Psoas muscle (tissue), 8 donors: ENCODE data around the gene F11R. TPM values are rescaled to one million over a fixed set of nuclear protein-coding genes. Genes with fewer than 3 reads are reported as not detected.

Experiments
- ATAC-seq, 4 donors: fragments of 200-7000 bp; cut with Tn5 transposase; one replicate each; pipeline ENCODE4 v1.9.1; 2020; ENCODE audit warnings: moderate library complexity in 3 of 4, mild to moderate bottlenecking in 2 of 4
- DNase-seq, 2 donors: peaks; one replicate each; pipeline ENCODE4 v3.0.0-alpha.2; 2020
- H3K27ac ChIP-seq: fragments of 200-600 bp; one replicate; pipeline ENCODE4 v1.8.0; 2022
- H3K27me3 ChIP-seq, 3 donors: fragments of 200-600 bp in 1 of 3; one replicate each; pipeline versions ENCODE4 v1.6.1 to v1.8.0; 2013 to 2022; ENCODE audit warnings: low read length in 2 of 3, mild to moderate bottlenecking in 2 of 3, moderate library complexity in 1 of 3; ENCODE audit not compliant: insufficient read depth in 3 of 3
- H3K36me3 ChIP-seq, 2 donors: fragments of 200-600 bp in 1 of 2; one replicate each; pipeline versions ENCODE4 v1.6.1 to v1.8.0; 2013 to 2022; ENCODE audit warnings: low read depth in 1 of 2, mild to moderate bottlenecking in 1 of 2, moderate library complexity in 1 of 2; ENCODE audit not compliant: insufficient read depth in 1 of 2
- H3K4me1 ChIP-seq: fragments of 200-600 bp; one replicate; pipeline ENCODE4 v1.8.0; 2022
- H3K4me3 ChIP-seq: fragments of 200-600 bp; one replicate; pipeline ENCODE4 v1.8.0; 2022; ENCODE audit warnings: mild to moderate bottlenecking
- H3K9me3 ChIP-seq: fragments of 200-600 bp; one replicate; pipeline ENCODE4 v1.8.0; 2022
- WGBS, 3 donors: extraction: QIAGEN DNeasy Blood & Tissue Kit; methylation state at CpG; one replicate each; pipeline versions ENCODE4 v1.1.6 to v1.1.7; 2013; 5-methylcytosine and 5-hydroxymethylcytosine counted together
- intact Hi-C, 2 donors: fragments of 100-400 bp; cut with DNase I; formaldehyde crosslinking; loops; one replicate each; pipeline versions ENCODE4 v1.11.0 to v1.14.2; 2022
- polyA plus RNA-seq, 3 donors: library from polyadenylated mRNA; stranded (reverse); fragments of 200-250 nt; gene quantifications; one replicate each; pipeline ENCODE4 v1.2.3, GENCODE V29; 2013
- total RNA-seq, 4 donors: library from RNA; stranded (reverse); fragmentation: NEBNext Ultra II Directional in 2 of 4; extraction: Animal tissue kit (Norgen Biotek cat#: 25700) in 2 of 4; gene quantifications; one replicate each; pipeline versions ENCODE4 v1.2.1 to v1.2.4, GENCODE V29; 2021 to 2023
- TF ChIP-seq, protein P1 (sequence below): fragments of 200-600 bp; IDR thresholded peaks from one replicate; pipeline ENCODE4 v1.8.0; 2022; ENCODE audit warnings: antibody characterized with exemption
- donor health status: healthy with polysubstance abuse.
- donor health status: DM: no; HTN: no; CAD: no; lungs with moderate emphysema.
- donor health status: Bipolar disorder and iron deficiency.
- donor health status: healthy.
- donor health status: DM: yes; HTN: yes; CAD: no.
- donor health status: DM: no; HTN: no; CAD: no.
- donor health status: DM: no; HTN: no; CAD: no.
- donor health status: DM: yes; HTN: yes; CAD: no.

The F11R gene
- total and polyA plus RNA-seq, 7 donors = 2.9 to 13.8 (median 5.2) TPM

DNA sequence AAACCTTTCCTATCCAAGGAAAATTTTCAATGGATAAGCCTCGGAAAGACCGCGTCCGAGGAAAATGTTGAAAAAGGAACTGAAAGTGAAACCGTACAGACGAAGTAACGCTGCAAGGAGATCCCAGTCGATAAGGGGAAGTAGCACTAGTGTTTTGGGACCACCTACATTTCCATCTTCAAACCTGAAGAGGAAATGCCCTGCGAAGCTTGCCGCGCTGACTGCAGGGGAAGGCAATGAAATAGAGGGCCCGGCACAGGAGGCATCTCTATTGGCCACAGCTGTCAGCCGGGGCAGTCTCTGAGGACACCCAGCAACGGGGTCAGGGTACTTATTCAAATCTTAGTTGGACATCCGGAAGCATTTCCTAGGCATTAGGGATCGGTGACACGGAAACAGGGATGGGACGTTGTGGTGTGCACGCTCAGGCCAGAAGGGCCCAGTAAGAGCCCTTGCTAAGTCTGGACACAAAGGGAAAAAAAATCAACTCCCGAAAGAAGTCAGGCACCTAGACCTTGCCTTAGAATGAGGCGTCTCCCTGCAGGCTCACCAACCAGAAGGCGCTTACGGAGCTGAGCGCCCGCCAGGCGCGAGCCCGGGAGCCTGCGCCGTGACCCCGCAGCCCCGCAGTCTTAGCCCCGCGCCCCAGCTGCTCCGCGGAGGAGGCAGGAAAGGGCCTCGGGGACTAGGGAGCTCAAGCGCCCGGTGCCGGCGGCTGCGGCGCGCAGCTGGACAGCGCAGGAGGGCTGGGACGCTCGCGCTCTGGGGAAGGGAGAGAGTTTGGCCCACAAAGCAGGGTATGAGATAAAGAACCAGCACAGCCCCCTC lies 24.2 kb upstream of the F11R start:
- Histone ChIP-seq H3K36me3 (peaks cover 10 to 30% of the 10 kb centered on the region in 2 donors), H3K4me1 (peaks cover 16% of the 10 kb centered on the region), H3K9me3 (no peaks in the 10 kb centered on the region), H3K27ac (peak overlapping the region; percentile 91), H3K4me3 (peak overlapping the region; percentile 88), H3K27me3 (peaks cover 0 to 2% (median 0%) of the 10 kb centered on the region in 3 donors)
- DNase-seq = peak; percentile 63 to 85
- TF ChIP-seq, protein P1, sequence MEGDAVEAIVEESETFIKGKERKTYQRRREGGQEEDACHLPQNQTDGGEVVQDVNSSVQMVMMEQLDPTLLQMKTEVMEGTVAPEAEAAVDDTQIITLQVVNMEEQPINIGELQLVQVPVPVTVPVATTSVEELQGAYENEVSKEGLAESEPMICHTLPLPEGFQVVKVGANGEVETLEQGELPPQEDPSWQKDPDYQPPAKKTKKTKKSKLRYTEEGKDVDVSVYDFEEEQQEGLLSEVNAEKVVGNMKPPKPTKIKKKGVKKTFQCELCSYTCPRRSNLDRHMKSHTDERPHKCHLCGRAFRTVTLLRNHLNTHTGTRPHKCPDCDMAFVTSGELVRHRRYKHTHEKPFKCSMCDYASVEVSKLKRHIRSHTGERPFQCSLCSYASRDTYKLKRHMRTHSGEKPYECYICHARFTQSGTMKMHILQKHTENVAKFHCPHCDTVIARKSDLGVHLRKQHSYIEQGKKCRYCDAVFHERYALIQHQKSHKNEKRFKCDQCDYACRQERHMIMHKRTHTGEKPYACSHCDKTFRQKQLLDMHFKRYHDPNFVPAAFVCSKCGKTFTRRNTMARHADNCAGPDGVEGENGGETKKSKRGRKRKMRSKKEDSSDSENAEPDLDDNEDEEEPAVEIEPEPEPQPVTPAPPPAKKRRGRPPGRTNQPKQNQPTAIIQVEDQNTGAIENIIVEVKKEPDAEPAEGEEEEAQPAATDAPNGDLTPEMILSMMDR = no peak
- intact Hi-C loops = loop anchor here (5.0 kb wide), 3 partner anchors 52 to 107 kb away; partner anchors contain the start of genes DEDD (in 1 of the 2), KLHDC9 (in 1 of the 2) and UFC1 (in 1 of the 2)
- peak; percentile 75 to 79 (median 76) for ATAC-seq
- 0 to 1% (median 0%) methylated on average over 48 of the region's 48 CpGs for WGBS, 3 donors

DNA sequence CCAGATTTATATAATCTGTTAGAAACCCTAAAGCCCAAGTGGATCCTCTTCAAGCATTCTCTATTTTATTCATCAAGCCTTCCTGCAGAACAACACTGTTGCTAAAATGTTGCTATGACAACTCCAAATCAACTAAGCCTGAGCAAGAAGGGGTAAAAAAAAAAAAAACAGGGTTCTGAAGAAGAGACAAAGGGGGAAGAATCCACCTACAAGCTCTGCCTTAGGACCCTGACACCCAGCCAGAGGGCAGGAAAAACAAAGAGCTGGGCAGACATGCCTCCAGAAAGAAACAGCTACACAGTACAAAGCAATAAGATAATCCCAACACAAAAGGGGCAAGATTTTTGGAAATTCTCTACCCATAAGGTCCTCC lies 23.6 kb upstream of the F11R start:
- TF ChIP-seq, protein P1 = no peak
- Histone ChIP-seq H3K4me1 (peaks cover 16% of the 10 kb centered on the region), H3K36me3 (peaks cover 10 to 36% of the 10 kb centered on the region in 2 donors), H3K27me3 (peaks cover 0 to 2% (median 0%) of the 10 kb centered on the region in 3 donors), H3K4me3 (peak overlapping the region; percentile 88), H3K27ac (peak overlapping the region; percentile 91), H3K9me3 (no peaks in the 10 kb centered on the region)
- DNase-seq (no peak), ATAC-seq (no peak)
- intact Hi-C loops = loop anchor here in 1 of 2 donors (5.0 kb wide), 1 partner anchor 53 kb away; the partner anchor contains the start of gene KLHDC9

DNA sequence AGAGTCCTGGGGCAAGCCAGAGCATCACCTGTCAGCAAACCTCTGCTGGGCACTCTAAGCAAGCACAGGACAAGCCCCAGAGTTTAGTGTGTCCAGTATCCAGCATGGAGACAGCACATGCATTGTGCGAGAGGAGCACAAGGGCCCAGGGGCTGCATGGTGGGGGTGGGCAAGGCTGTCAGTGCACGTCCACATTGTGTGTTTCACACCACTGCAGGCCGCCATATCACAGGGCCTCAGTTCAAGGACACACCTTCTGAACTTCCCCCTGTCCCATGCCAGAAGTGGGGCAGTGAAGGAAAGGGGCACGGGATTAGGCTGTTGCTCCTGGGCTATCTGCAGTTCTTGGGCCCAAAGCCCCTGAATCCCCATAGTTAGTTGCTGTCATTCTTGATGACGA lies 18.6 kb upstream of the F11R start:
- Histone ChIP-seq H3K27ac (no peak overlapping the region), H3K4me3 (no peak overlapping the region), H3K4me1 (peaks cover 12% of the 10 kb centered on the region), H3K27me3 (no peaks in the 10 kb centered on the region), H3K36me3 (peaks cover 10 to 40% of the 10 kb centered on the region in 2 donors), H3K9me3 (no peaks in the 10 kb centered on the region)
- DNase-seq = no peak
- intact Hi-C loops = no loop called here
- ATAC-seq = peak in 1 of 4 donors; percentile 8
- TF ChIP-seq, protein P1 = no peak
- 74 to 85% (median 82%) methylated on average over 5 of the region's 5 CpGs for WGBS, 3 donors

DNA sequence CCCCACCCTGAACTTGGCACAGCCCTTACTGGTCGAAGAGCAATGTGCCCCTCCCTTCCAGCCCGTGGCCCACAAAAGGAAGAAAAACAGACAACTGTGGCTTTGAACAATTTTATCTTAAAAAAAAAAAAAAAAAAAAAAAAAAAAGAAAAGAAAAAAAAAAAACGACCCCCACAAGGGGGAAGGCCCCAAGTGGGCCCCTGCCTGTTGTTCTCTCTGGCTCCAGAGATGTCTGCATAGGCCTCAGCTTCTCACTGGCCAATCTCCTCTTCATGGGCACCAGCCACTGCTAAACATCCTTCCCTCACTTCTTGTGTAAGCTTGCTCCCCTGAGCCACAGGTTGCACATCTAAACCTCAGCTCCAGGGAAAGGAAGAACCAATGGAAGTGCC lies 18.2 kb upstream of the F11R start:
- Histone ChIP-seq H3K27me3 (no peaks in the 10 kb centered on the region), H3K9me3 (no peaks in the 10 kb centered on the region), H3K4me1 (peaks cover 8% of the 10 kb centered on the region), H3K27ac (no peak overlapping the region), H3K4me3 (peak overlapping the region; percentile 64), H3K36me3 (peaks cover 10 to 40% of the 10 kb centered on the region in 2 donors)
- ATAC-seq (peak in 1 of 4 donors; percentile 14), DNase-seq (no peak)
- TF ChIP-seq, protein P1 = no peak
- WGBS, 3 donors = 5 to 10% (median 7%) methylated on average over 2 to 3 of the region's 3 CpGs
- intact Hi-C loops = no loop called here
